Measurements from ENCODE around the gene MRPS14.

DNA sequence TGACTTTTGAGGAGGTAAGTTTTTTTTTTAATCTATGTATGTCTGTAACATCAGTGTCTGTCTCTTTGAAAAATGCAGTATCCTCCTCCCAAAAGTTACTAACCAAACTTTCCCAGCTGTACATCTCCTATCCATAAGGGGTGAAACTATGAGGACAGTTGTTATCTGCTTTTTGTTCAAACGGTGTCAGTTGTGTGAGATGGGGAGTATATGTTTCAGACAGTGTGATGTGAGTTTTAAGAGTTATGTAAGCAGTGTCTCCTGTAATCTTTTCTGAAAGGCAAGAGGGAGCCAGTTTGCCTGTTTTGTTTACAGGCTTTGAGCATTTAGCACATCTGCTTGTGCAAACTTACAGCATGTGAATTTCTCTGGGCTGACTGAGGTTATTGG is 58.3 kb downstream of the MRPS14 start:
- TF ChIP-seq TAF1 (IDR thresholded peaks at IDR 0.05; ENCODE audit: borderline replicate concordance, low read depth, low read length) (no peak), POLR2AphosphoS5 (IDR thresholded peaks at IDR 0.05; ENCODE audit: low read depth, low read length) (no peak), POLR2A (IDR thresholded peaks at IDR 0.05; ENCODE audit: low read depth, low read length) (no peak)

Measured in GM12892 (cell line).